ENCODE measurements around the gene YEATS4.

DNA sequence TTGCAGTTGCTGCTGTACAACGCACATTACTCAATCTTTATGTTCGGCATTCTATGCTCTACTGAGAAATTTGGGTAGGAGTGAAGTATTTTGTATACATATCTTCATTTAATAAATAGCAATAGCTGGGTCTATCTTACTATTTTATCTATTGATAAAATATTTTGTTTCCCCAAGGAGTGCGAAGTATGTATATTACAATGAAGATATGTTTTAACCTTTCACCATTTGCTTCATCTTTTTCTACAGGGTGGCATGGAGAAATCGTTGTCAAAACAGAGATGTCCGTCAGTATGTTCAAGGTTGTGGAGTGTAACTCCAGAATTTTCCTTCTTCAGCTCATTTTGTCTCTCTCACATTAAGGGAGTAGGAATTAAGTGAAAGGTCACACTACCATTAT, 6.6 kb upstream of the YEATS4 start:
- TF ChIP-seq, protein P1, sequence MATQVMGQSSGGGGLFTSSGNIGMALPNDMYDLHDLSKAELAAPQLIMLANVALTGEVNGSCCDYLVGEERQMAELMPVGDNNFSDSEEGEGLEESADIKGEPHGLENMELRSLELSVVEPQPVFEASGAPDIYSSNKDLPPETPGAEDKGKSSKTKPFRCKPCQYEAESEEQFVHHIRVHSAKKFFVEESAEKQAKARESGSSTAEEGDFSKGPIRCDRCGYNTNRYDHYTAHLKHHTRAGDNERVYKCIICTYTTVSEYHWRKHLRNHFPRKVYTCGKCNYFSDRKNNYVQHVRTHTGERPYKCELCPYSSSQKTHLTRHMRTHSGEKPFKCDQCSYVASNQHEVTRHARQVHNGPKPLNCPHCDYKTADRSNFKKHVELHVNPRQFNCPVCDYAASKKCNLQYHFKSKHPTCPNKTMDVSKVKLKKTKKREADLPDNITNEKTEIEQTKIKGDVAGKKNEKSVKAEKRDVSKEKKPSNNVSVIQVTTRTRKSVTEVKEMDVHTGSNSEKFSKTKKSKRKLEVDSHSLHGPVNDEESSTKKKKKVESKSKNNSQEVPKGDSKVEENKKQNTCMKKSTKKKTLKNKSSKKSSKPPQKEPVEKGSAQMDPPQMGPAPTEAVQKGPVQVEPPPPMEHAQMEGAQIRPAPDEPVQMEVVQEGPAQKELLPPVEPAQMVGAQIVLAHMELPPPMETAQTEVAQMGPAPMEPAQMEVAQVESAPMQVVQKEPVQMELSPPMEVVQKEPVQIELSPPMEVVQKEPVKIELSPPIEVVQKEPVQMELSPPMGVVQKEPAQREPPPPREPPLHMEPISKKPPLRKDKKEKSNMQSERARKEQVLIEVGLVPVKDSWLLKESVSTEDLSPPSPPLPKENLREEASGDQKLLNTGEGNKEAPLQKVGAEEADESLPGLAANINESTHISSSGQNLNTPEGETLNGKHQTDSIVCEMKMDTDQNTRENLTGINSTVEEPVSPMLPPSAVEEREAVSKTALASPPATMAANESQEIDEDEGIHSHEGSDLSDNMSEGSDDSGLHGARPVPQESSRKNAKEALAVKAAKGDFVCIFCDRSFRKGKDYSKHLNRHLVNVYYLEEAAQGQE (IDR thresholded peaks at IDR 0.05; ENCODE audit: insufficient read depth in 1 of 2, low read depth in 2 of 2, low read length in 2 of 2) = no peak
- TF ChIP-seq POLR2AphosphoS5 (IDR thresholded peaks at IDR 0.05; ENCODE audit: low read depth, low read length) (no peak), SIN3A (IDR thresholded peaks at IDR 0.05; ENCODE audit: borderline replicate concordance, insufficient read depth, low read length) (no peak), TAF1 (IDR thresholded peaks at IDR 0.05; ENCODE audit: borderline replicate concordance, insufficient read depth, low read length) (no peak), FOXP2 (optimal IDR thresholded peaks at IDR 0.05; ENCODE audit: borderline replicate concordance, extremely low read depth, extremely low read length, insufficient read depth) (no peak)
